HG02759 (cell line): ENCODE results near the gene ANKRD60.

ENCODE experiments used
- ATAC-seq: cut with Tn5 transposase; IDR thresholded peaks from one replicate; pipeline ENCODE4 v1.9.1; 2021; ENCODE audit warnings: mild to moderate bottlenecking, moderate library complexity; ENCODE audit not compliant: unreplicated experiment

ANKRD60 gene

DNA sequence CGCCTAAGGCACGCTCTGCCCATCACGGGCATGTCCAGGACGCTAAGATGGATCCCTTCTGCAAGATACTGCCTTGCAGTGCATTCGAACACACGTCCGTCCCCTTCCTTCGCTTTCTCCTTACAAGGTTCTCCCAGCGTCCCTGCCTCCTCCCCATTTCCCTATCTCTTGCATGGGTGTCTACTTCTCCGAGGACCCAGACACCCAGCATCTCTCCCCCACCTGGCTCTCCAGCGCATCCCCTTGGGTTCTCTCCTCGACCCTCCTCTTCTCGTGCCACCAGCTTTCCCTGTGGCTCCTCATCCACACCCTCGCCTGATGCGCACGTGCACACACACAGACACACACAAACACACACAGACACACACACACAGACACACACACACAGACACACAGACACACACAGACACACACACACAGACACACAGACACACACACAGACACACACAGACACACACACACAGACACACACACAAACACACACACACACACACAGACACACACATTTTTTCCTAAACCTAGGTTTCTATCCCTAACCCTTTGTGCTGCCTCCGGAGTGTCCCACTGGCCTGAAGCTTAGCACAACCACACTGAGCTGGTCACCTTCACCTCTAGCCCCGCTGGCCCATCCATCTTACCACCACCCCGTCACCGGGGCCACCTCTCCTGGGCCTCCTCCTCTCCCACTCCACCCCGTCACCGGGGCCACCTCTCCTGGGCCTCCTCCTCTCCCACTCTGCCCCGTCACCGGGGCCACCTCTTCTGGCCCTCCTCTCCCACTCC lies 31.9 kb downstream of the ANKRD60 start:
- no peak for ATAC-seq

DNA sequence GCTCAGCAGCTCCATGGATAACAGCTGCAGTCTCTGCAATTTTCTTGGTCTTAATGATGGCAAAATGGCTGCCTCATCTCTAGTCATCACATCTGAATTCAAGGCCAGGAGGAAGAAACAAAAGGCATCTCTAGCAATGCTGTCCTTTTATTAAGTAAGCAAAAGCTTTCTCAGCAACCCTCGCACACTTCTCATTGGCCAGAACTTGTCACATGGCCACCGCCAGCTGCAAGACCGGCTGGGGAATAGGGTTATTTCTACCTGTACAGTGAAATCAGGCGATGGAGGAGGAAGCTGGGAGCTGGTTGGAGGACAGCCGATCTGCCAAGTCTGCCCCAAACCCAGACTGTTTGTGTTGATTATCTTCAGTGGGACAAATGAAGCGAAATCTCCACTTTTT lies 33.4 kb downstream of the ANKRD60 start:
- no peak for ATAC-seq

GRCh38 chr20:58194175-58194791 lies 34.2 kb downstream of the ANKRD60 start:
- ATAC-seq = no peak

- ATAC-seq = no peak
Observed at GRCh38 chr20:58192567-58192966, 35.9 kb downstream of the ANKRD60 start.

DNA sequence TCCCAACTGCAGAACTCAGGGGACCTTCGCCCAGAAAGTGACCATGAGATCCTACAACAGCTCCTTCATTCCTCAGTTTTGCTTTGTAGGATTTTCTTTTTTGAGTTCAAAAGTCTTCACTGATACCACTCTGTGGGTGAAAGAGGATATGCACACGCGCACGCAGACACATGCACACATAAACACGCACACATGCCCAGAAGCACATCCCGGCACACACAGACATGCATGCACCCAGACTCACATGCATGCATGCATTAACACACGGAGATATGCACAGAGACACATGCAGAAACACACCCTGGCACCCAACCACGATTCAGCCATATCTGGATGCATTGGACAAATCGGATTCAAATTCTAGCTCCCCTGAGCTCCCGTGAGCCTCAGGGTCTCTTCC lies 36.4 kb downstream of the ANKRD60 start:
- ATAC-seq = no peak

DNA sequence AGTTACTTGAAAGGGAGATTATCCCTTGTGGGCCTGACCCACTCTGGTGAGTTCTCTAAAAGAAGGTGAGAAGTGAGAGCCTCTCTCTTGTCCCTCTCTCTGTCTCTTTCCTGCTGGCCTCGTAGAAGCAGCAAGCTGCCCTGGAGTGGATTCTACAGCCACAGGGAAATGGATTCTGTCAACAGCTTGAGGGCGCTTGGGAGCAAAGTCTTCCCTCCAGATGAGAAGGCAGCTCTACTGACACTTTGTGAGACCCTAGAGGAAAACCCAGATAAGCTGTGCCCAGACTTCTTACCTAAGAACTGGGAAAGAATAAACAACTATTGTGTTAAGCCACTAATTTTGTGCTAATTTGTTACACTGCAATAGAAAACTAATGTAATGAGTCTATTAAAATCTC lies 39.9 kb downstream of the ANKRD60 start:
- no peak for ATAC-seq

- ATAC-seq = no peak
Observed at GRCh38 chr20:58184984-58185383, 43.5 kb downstream of the ANKRD60 start.

DNA sequence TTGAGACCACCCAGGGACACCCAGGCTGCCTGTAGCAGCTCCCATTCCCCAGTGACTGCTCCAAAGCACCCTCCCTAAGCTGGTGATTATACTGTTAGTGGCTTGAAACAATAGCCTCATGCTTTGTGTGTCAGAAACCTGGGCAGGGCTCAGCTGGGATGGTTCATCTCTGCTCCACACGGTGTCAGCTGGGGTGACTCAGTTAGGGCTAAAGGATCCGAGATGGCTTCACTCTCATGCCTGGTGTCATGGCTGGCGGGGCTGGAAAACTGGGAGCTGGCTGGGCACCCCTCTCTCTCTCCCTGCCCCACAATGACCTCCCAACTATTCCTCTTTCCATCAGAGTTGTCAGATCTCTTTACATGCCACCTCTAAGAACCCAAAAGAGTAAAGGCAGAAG lies 44.4 kb downstream of the ANKRD60 start:
- ATAC-seq = no peak

DNA sequence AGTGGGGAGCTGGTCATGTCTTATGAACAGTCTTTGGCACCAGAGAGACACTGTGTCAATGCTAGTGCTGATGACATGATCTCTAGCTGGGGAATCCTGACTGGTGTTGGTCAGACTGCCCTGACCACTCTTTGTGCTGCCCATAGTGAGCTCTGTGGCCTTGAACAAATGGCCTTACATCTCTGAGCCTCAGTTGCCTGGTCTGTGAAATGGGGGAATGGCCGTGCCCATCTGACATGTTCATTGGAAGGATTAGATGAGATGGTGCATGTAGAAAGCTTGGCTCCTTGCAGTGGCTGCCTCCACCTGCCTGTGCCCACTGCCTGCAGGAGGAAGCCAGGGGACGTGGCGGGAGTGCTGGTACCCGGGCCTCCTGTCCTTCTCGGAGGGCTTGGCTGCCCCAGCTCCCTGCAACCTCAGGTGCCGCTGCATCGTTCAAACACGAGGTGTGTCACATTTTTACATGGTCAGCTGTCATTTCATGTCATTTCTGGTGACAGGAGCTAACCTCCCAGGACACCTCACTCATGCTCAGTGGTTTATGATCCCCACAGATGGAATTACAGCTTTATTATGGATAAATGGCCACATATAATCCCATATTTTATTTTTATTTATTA lies 45.8 kb downstream of the ANKRD60 start:
- no peak for ATAC-seq

DNA sequence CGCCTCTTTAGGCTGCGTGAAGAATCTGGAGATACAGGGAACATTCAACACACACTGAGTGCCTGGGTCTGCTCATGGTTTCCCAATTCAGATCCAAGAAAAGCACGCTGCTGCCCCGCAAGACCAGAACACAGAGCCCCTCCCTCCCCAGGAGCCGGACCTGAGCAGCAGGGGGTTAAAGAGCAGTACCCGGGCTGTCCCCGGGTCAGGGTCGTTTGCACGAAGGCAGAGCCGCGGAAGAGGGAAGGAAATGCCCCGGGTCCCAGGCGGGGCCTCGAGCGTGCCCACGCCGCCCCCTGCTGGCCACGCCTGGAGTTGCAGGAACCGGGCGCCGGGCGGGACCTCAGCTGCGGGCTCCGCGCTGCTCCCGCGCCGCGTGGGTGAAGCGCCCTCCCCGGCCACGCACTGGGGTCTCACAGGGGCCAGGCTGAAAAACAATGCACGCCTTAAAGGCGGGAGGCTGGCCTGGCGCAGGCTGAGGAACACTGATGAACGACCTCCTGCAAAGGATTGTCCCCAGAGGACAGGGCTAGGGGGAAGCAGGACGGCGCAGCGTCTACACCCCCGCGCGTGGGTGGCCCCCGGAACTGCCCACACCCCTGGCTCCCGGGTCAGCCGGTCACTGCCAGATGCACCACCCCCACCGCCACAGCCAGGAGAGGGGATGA lies 48.9 kb downstream of the ANKRD60 start:
- peak; percentile 74 for ATAC-seq

- ATAC-seq = no peak
Observed at GRCh38 chr20:58179083-58179431, 49.4 kb downstream of the ANKRD60 start.

DNA sequence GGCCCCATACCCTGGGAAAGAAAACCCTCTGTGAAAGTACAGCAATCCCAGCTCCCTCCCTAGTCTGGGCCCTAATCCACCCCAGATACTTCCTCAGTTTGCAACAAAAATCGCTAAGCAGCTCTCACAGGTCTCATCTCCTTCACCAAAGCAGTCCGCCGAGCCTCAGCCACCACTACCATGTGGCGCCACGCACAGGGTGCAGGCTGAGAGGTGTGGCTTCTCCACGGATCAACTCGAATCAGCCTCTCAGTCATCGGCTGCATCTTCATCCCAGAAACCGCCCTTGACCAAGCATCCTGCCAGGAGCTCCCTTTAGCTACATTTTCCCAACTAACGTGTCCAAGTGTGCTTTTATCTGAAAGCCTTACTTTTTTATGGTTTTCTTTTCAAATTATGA lies 50.7 kb downstream of the ANKRD60 start:
- no peak for ATAC-seq

- ATAC-seq = no peak
Observed at GRCh38 chr20:58175836-58176235, 52.6 kb downstream of the ANKRD60 start.

DNA sequence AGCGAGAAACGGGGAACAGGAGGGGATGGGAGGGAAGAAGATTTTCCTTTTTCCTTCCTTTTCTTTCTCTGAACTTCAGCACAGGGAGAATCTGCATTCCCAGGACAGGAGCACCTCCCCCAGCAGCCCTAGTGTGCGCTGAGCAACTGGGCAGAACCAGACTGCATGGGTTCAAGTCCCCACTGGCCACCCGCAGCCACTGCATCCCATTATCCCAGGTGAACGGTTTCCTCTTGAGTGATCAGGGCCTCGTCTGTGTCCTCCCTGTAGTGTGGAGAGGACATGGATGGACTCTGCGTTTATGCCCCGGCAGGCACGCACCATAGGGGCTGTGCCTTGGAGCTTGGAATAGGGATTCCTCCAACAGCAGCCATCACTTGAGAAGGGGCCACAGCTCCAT lies 53.0 kb downstream of the ANKRD60 start:
- ATAC-seq = no peak

GRCh38 chr20:58174708-58175280 lies 53.7 kb downstream of the ANKRD60 start:
- ATAC-seq = no peak

- no peak for ATAC-seq
Observed at GRCh38 chr20:58173930-58174707, 54.3 kb downstream of the ANKRD60 start.

DNA sequence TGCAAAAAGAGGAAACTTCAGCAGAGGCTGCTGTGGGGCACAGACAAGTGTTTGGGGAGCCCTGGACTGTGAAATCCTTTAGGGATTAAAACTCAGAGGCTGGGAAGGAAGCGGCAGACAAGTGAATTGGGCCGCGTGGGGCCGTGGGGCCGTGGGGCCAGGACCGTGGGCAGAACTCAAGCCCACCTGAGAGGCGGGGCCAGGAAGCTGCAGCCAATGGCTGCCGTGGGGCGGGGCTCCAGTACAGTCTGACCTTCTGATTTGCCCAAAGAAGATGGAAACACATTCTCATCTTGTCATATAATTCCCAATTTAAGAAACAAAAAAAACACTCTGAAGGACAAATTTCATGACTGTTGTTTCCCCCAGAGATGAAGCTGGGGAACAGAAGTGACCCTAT lies 55.4 kb downstream of the ANKRD60 start:
- no peak for ATAC-seq

DNA sequence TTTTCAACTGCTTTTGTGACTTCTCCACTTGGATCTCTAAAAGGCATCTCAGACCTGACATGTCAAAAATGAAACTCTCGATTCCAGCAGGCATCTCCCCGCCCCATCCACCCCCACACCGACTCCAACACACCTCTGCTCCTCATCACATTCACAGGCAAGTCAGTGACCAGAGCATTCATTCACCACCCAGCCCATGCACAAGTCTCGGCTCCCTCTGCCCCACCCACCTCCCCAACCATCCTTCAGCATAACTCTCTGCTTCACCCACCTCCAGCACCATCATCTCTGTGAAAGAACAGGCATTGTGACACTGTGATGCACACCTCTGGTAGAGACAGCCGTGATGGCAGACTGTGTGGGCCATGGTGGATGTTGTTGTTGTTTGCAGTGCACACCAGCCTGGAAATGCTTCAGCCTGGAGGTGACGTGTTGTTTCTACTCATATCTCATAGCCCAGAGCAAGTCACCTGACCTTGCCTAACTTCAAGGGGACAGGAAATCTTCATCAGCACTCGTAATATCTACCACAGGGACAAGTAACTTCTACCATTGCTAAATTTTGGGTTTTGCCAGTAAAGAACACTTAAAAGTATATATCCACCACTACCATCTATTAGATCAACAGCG lies 56.5 kb downstream of the ANKRD60 start:
- no peak for ATAC-seq

- no peak for ATAC-seq
Observed at GRCh38 chr20:58169450-58169849, 59.0 kb downstream of the ANKRD60 start.

DNA sequence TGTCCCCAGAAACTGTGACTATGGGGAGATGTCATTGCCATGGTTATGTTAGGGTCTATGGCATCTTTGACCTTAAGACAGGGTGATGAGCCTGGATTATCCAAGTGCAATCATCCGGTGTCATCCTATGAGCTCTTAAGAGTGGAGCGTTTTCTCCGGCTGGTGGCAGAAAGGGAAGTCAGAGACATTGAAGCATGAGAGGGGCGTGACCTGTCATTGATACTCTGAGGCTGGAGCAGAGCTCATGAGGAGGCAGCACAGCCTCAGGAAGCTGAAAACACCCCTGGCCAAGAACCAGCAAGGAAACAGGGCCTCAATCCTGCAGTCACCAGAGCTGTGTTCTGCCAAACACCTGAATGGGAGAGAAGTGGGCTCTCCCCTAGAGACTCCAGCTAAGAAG lies 59.6 kb downstream of the ANKRD60 start:
- ATAC-seq = no peak
